OCI-LY7 (cell line): ENCODE measurements around the gene SYNGR1.

ENCODE experiments used
- CTCF ChIP-seq: fragments of 200-600 bp; sonication (generic); conservative IDR thresholded peaks from 2 replicates; pipeline ENCODE4 v1.5.1; 2014; ENCODE audit warnings: mild to moderate bottlenecking, antibody characterized with exemption, low read length, moderate library complexity, mixed read lengths
- EZH2phosphoT487 ChIP-seq: fragments of 200-600 bp; sonication (generic); IDR thresholded peaks from 2 replicates; pipeline ENCODE4 v1.6.1; 2018; ENCODE audit warnings: low read depth, borderline replicate concordance, mild to moderate bottlenecking, mixed run types, antibody characterized with exemption, low read length, moderate library complexity, mixed read lengths

DNA sequence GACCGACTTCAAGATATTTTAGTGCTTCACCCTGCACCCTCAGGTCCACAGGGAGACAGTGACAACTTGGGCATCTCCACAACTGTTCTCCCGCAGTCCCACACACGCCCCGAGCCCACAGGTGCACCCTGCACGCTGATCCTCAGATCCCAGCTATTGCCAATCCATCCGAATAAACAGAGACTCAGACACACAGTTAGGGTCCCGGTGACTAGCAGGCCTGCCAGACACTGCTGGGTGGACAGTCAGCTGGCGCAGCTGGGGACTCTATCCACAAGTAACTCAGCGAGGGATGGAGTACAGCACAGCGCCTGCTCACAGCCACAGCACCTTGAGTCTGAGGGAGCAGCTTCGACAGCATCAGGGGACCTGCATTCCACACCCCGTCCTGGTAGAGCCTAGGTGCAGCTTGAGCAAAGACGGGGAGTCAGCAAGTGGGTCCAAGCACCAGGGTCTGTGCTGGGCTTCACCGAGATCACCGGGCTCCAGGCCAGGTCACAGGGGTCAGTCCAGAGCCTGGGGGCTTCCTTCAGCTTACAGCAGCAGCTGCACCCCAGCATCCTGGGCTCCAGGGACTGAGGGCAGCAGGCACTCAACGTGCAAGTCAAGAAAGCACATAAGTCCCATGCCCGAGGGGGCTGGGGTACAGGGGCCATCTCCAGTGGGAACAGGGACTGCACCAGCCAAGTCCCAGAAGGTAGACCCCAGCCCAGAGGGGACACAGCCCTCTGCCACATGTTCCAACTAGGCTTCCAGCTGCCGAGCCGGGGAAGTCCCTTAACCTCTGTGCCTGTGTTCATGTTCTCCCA is 38.0 kb upstream of the SYNGR1 start:
- no peak for TF ChIP-seq CTCF
- TF ChIP-seq EZH2phosphoT487: no peak
